GM12878 (cell line): Measurements from ENCODE around the gene WNK1. TPM values are rescaled to one million over a fixed set of nuclear protein-coding genes. Genes with fewer than 3 reads are reported as not detected.

ENCODE experiments used
- ATAC-seq: fragments of 200-7000 bp; cut with Tn5 transposase; 3 replicates; pipeline ENCODE4 v1.9.1; 2020; ENCODE audit warnings: mild to moderate bottlenecking, moderate library complexity
- BruUV-seq: library from RNA; stranded (reverse); fragments of 400-500 nt; replicated peaks from 2 replicates; lab custom pipeline; 2021; lab: Mats Ljungman, UMichigan
- CTCF ChIA-PET: fragments of 300-600 bp; sonication (Branson Sonifier 250); formaldehyde crosslinking; extraction: SDS; loops from one replicate; lab custom pipeline; 2021; ENCODE audit warnings: inconsistent platforms; lab: Yijun Ruan, JAX
- POLR2A ChIA-PET: fragments of 350-600 bp; formaldehyde crosslinking; extraction: SDS; loops from one replicate; lab custom pipeline; 2021; ENCODE audit warnings: inconsistent platforms; lab: Charles Lee
- RAD21 ChIA-PET: fragments of 300-600 bp; sonication (Branson Sonifier 250); formaldehyde crosslinking; loops from one replicate; lab custom pipeline; 2023; ENCODE audit warnings: antibody characterized with exemption; ENCODE audit not compliant: unreplicated experiment; lab: Charles Lee
- SMC1A ChIA-PET: fragments of 300-600 bp; sonication (Branson Sonifier 250); formaldehyde crosslinking; loops from one replicate; lab custom pipeline; 2023; ENCODE audit not compliant: unreplicated experiment, uncharacterized antibody; lab: Charles Lee
- DNase-seq: peaks from one replicate; pipeline ENCODE4 v3.0.0-alpha.2; 2011; ENCODE audit warnings: low read depth, low spot score
- FAIRE-seq: peaks from 3 replicates; lab custom pipeline; 2011; peaks lifted over from hg19 to GRCh38; lab: Jason Lieb, UNC
- H2AFZ ChIP-seq: 2 replicates; pipeline ENCODE4 v1.6.0; 2011; ENCODE audit warnings: low read depth, low read length, control low read depth; ENCODE audit not compliant: control insufficient read depth
- H3K27ac ChIP-seq: 2 replicates; pipeline ENCODE4 v1.5.1; 2011; ENCODE audit warnings: control low read depth; ENCODE audit not compliant: control insufficient read depth, insufficient read depth
- H3K27me3 ChIP-seq, 2 experiments: replicated peaks in 1 of 2; 2 replicates each; pipeline versions ENCODE4 v1.6.0 to v1.6.1; 2011; ENCODE audit warnings: low read length in 1 of 2; ENCODE audit not compliant: control insufficient read depth in 2 of 2, insufficient read depth in 2 of 2
- H3K36me3 ChIP-seq, 2 experiments: 2 replicates each; pipeline ENCODE4 v1.5.1; 2011; ENCODE audit warnings: low read length in 1 of 2; ENCODE audit not compliant: control insufficient read depth in 2 of 2, insufficient read depth in 2 of 2
- H3K4me1 ChIP-seq: 2 replicates; pipeline ENCODE4 v1.6.1; 2011; ENCODE audit warnings: mild to moderate bottlenecking, low read length, moderate library complexity, mixed read lengths; ENCODE audit not compliant: control insufficient read depth, insufficient read depth
- H3K4me2 ChIP-seq: 2 replicates; pipeline ENCODE4 v1.6.0; 2011; ENCODE audit warnings: control low read depth; ENCODE audit not compliant: control insufficient read depth, insufficient read depth
- H3K4me3 ChIP-seq: fragments of 200-600 bp; sonication (generic); 2 replicates; pipeline ENCODE4 v1.5.1; 2016
- H3K79me2 ChIP-seq: 2 replicates; pipeline ENCODE4 v1.6.0; 2011; ENCODE audit warnings: low read length; ENCODE audit not compliant: control insufficient read depth, insufficient read depth
- H3K9ac ChIP-seq: 2 replicates; pipeline ENCODE4 v1.8.0; 2011; ENCODE audit warnings: low read length, control low read depth, mixed read lengths; ENCODE audit not compliant: control insufficient read depth, insufficient read depth
- H3K9me3 ChIP-seq: replicated peaks from 3 replicates; pipeline ENCODE4 v1.5.1; 2011; ENCODE audit warnings: mild to moderate bottlenecking, low read length; ENCODE audit not compliant: control insufficient read depth, insufficient read depth
- H4K20me1 ChIP-seq: 2 replicates; pipeline ENCODE4 v1.6.0; 2011; ENCODE audit not compliant: control insufficient read depth, insufficient read depth
- BACH1 ChIP-seq: fragments of 450-650 bp; IDR thresholded peaks from 2 replicates; pipeline ENCODE4 v1.6.1; 2017; ENCODE audit warnings: mild to moderate bottlenecking, borderline replicate concordance
- BHLHE40 ChIP-seq, 2 experiments: fragments of 450-650 bp in 1 of 2; IDR thresholded peaks; 2 replicates each; pipeline ENCODE4 v1.6.1; 2011 to 2017; ENCODE audit warnings: low read depth in 2 of 2, borderline replicate concordance in 1 of 2, improper control_type of control experiment in 1 of 2, low read length in 1 of 2, mild to moderate bottlenecking in 1 of 2
- BMI1 ChIP-seq: fragments of 450-650 bp; IDR thresholded peaks from 2 replicates; pipeline ENCODE4 v1.6.1; 2016; ENCODE audit warnings: mild to moderate bottlenecking, moderate library complexity, borderline replicate concordance
- BRCA1 ChIP-seq: IDR thresholded peaks from 2 replicates; pipeline ENCODE4 v1.6.1; 2011; ENCODE audit warnings: low read depth, low read length, improper control_type of control experiment
- CREM ChIP-seq: IDR thresholded peaks from 2 replicates; pipeline ENCODE4 v1.6.1; 2014; ENCODE audit warnings: antibody characterized with exemption, low read depth
- EP300 ChIP-seq, 2 experiments: fragments of 150-350 bp in 1 of 2; IDR thresholded peaks; 2 replicates each; pipeline ENCODE4 v1.6.1; 2011 to 2012; ENCODE audit warnings: low read depth in 2 of 2, low read length in 2 of 2, borderline replicate concordance in 1 of 2, improper control_type of control experiment in 1 of 2, inconsistent platforms in 1 of 2; ENCODE audit not compliant: control insufficient read depth in 1 of 2
- EZH2 ChIP-seq: IDR thresholded peaks from 2 replicates; pipeline ENCODE4 v1.6.1; 2012; ENCODE audit warnings: low read depth, mild to moderate bottlenecking, control low read depth, inconsistent platforms, low read length, borderline replicate concordance; ENCODE audit not compliant: control insufficient read depth
- GATAD2B ChIP-seq: fragments of 450-650 bp; conservative IDR thresholded peaks from 2 replicates; pipeline ENCODE4 v1.6.1; 2017; ENCODE audit warnings: low read depth, mild to moderate bottlenecking, moderate library complexity
- KLF5 ChIP-seq: fragments of 450-650 bp; IDR thresholded peaks from 2 replicates; pipeline ENCODE4 v1.6.1; 2014; ENCODE audit warnings: mild to moderate bottlenecking; ENCODE audit not compliant: partially characterized antibody
- MEF2B ChIP-seq: fragments of 450-650 bp; IDR thresholded peaks from 2 replicates; pipeline ENCODE4 v1.6.1; 2018; ENCODE audit warnings: mild to moderate bottlenecking, moderate library complexity; ENCODE audit not compliant: partially characterized antibody, poor library complexity, severe bottlenecking
- RFX5 ChIP-seq: IDR thresholded peaks from 2 replicates; pipeline ENCODE4 v1.6.1; 2011; ENCODE audit warnings: low read depth, low read length, improper control_type of control experiment
- SP1 ChIP-seq: IDR thresholded peaks from one replicate; pipeline ENCODE4 v1.6.1; 2011; ENCODE audit warnings: low read depth, low read length
- SREBF2 ChIP-seq: IDR thresholded peaks from 2 replicates; pipeline ENCODE4 v1.6.1; 2012; ENCODE audit warnings: mild to moderate bottlenecking, low read length
- STAT3 ChIP-seq: IDR thresholded peaks from 2 replicates; pipeline ENCODE4 v1.6.1; 2011; ENCODE audit warnings: low read depth, low read length, improper control_type of control experiment
- TAF1 ChIP-seq: IDR thresholded peaks from 2 replicates; pipeline ENCODE4 v1.6.1; 2011; ENCODE audit warnings: mild to moderate bottlenecking, low read depth, low read length, borderline replicate concordance
- TARDBP ChIP-seq: IDR thresholded peaks from 2 replicates; pipeline ENCODE4 v1.6.1; 2016; ENCODE audit warnings: borderline replicate concordance
- TCF3 ChIP-seq: IDR thresholded peaks from 2 replicates; pipeline ENCODE4 v1.6.1; 2012; ENCODE audit warnings: low read depth, mild to moderate bottlenecking, low read length, borderline replicate concordance; ENCODE audit not compliant: insufficient read depth
- ZBTB33 ChIP-seq: fragments of 450-650 bp; IDR thresholded peaks from 2 replicates; pipeline ENCODE4 v1.6.1; 2017; ENCODE audit warnings: mild to moderate bottlenecking
- ZNF622 ChIP-seq: fragments of 450-650 bp; IDR thresholded peaks from 2 replicates; pipeline ENCODE4 v1.6.1; 2017; ENCODE audit warnings: mild to moderate bottlenecking, inconsistent platforms
- WGBS: methylation state at CpG from one replicate; pipeline ENCODE4 v1.1.6; 2016; ENCODE audit warnings: low lambda C conversion rate; ENCODE audit not compliant: insufficient replicate concordance, insufficient coverage; ENCODE audit errors: missing lambda C conversion rate; 5-methylcytosine and 5-hydroxymethylcytosine counted together
- in situ Hi-C: fragments of 300-500 bp; cut with MboI; formaldehyde crosslinking; loops from 9 replicates; pipeline ENCODE4 v1.14.3; 2018; ENCODE audit warnings: mixed read lengths
- intact Hi-C: fragments of 100-400 bp; cut with micrococcal nuclease; formaldehyde crosslinking; loops from one replicate; pipeline ENCODE4 v1.14.2; 2022; ENCODE audit not compliant: unreplicated experiment
- polyA plus RNA-seq, 11 experiments: library from polyadenylated mRNA; depleted of rRNA in 4 of 11; unstranded in 6 of 11; stranded (reverse) in 5 of 11; fragments of >200 nt; fragmentation: Nextera tagmentation in 4 of 11; fragmentation: Illumina TruSeq in 1 of 11; extraction: Ambion mirVana in 4 of 11; extraction: Trizol in 1 of 11; gene quantifications; 1 replicate in 1 of 11; 2 replicates in 10 of 11; pipeline versions ENCODE4 v1.2.1 to v1.2.3, GENCODE V29; 2011 to 2016; ENCODE audit warnings: inconsistent platforms in 2 of 11, missing spikeins in 2 of 11, low read depth in 1 of 11
- total RNA-seq, 4 experiments: library from RNA; depleted of rRNA in 3 of 4; stranded (reverse); fragments of >200 nt in 3 of 4; fragmentation: Illumina TruSeq in 1 of 4; extraction: Trizol in 1 of 4; gene quantifications; 2 replicates each; pipeline versions ENCODE4 v1.2.1 to v1.2.3, GENCODE V29; 2013 to 2021
- TF ChIP-seq, protein P1 (sequence below): fragments of 450-650 bp; IDR thresholded peaks from 2 replicates; pipeline ENCODE4 v1.6.1; 2017; ENCODE audit warnings: antibody characterized with exemption, mild to moderate bottlenecking, moderate library complexity

The WNK1 gene
- total and polyA plus RNA-seq, 10 of the 15 experiments (the other 5 are each of a cell fraction or from before 2014, with no cell fraction given), result 9.6 to 151 (median 86.6) TPM

- TF ChIP-seq, protein P1, sequence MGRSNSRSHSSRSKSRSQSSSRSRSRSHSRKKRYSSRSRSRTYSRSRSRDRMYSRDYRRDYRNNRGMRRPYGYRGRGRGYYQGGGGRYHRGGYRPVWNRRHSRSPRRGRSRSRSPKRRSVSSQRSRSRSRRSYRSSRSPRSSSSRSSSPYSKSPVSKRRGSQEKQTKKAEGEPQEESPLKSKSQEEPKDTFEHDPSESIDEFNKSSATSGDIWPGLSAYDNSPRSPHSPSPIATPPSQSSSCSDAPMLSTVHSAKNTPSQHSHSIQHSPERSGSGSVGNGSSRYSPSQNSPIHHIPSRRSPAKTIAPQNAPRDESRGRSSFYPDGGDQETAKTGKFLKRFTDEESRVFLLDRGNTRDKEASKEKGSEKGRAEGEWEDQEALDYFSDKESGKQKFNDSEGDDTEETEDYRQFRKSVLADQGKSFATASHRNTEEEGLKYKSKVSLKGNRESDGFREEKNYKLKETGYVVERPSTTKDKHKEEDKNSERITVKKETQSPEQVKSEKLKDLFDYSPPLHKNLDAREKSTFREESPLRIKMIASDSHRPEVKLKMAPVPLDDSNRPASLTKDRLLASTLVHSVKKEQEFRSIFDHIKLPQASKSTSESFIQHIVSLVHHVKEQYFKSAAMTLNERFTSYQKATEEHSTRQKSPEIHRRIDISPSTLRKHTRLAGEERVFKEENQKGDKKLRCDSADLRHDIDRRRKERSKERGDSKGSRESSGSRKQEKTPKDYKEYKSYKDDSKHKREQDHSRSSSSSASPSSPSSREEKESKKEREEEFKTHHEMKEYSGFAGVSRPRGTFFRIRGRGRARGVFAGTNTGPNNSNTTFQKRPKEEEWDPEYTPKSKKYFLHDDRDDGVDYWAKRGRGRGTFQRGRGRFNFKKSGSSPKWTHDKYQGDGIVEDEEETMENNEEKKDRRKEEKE, result no peak
- no peak for TF ChIP-seq BACH1
- TF ChIP-seq, all 136 proteins: peak for 0
These were observed 110.9 kb downstream of the WNK1 start (continued) for GRCh38 chr12:863285-863684.

GRCh38 chr12:865614-866013, 113.2 kb downstream of the WNK1 start:
- intact Hi-C loops, result no loop called here
- TF ChIP-seq BHLHE40 (IDR thresholded peaks at IDR 0.05; ENCODE audit: borderline replicate concordance in 1 of 2, low read depth in 2 of 2, low read length in 1 of 2) (no peak), BRCA1 (no peak), GATAD2B (no peak), TCF3 (no peak), SREBF2 (no peak), EZH2 (no peak), EP300 (IDR thresholded peaks at IDR 0.05; ENCODE audit: borderline replicate concordance in 1 of 2, control insufficient read depth in 1 of 2, low read depth in 2 of 2, low read length in 2 of 2) (no peak), TAF1 (no peak), MEF2B (no peak), TARDBP (no peak), STAT3 (no peak), ZNF622 (no peak), CREM (no peak), KLF5 (no peak), BMI1 (no peak), SP1 (no peak), ZBTB33 (no peak), RFX5 (no peak)

More at GRCh38 chr12:865614-866013, 113.2 kb downstream of the WNK1 start:
- FAIRE-seq (peak; percentile 7), ATAC-seq (no peak), DNase-seq (no peak)
- Histone ChIP-seq H3K4me2 (no peak overlapping the region), H3K27me3 (no peaks in the 10 kb centered on the region), H3K4me3 (no peak overlapping the region), H4K20me1 (no peaks in the 10 kb centered on the region), H2AFZ (no peak overlapping the region), H3K79me2 (no peaks in the 10 kb centered on the region), H3K27ac (no peak overlapping the region), H3K4me1 (no peaks in the 10 kb centered on the region), H3K9ac (no peak overlapping the region), H3K9me3 (no peaks in the 10 kb centered on the region), H3K36me3 (peaks cover 10 to 38% of the 10 kb centered on the region in 2 experiments)
- in situ Hi-C loops, result no loop called here
- ChIA-PET RAD21 (no interaction called here), SMC1A (interaction anchor here (0.6 to 1.7 kb wide), 3 partner anchors 11 to 260 kb away, joined by 3 to 7 read pairs (median 3); no protein-coding TSS in a partner anchor), POLR2A (no interaction called here), CTCF (interaction anchor here (1.3 kb wide), 1 partner anchor 290 kb away, joined by 4 read pairs; no protein-coding TSS in a partner anchor)
- no TSS peak for BruUV-seq
- WGBS, result 100% methylated on average over 1 of the region's 1 CpG
